K562 (cell line): Measurements from ENCODE around the gene GTPBP2. TPM values are rescaled to one million over a fixed set of nuclear protein-coding genes. Genes with fewer than 3 reads are reported as not detected.

ENCODE experiments used
- ATAC-seq: fragments of 200-7000 bp; cut with Tn5 transposase; 3 replicates; pipeline ENCODE4 v1.9.1; 2020; ENCODE audit warnings: moderate library complexity
- BruUV-seq: library from RNA; stranded (reverse); fragments of 400-500 nt; replicated peaks from 2 replicates; lab custom pipeline; 2021; lab: Mats Ljungman, UMichigan
- CTCF ChIA-PET: fragments of 300-600 bp; formaldehyde crosslinking; extraction: SDS; loops from one replicate; lab custom pipeline; 2021; ENCODE audit warnings: low intra/inter-chr PET ratio; lab: Yijun Ruan, JAX
- POLR2A ChIA-PET: fragments of 300-600, 350-650 bp; sonication (Branson Sonifier 250); formaldehyde crosslinking; extraction: SDS; loops from one replicate; lab custom pipeline; 2021; ENCODE audit warnings: antibody characterized with exemption, inconsistent platforms; lab: Yijun Ruan, JAX
- DNase-seq, 4 experiments: peaks; one replicate each; pipeline versions ENCODE4 v3.0.0 to v3.0.0-alpha.2; 2011 to 2018; ENCODE audit warnings: low spot score in 3 of 4, mixed read lengths in 3 of 4; ENCODE audit errors: extremely low read depth in 1 of 4
- FAIRE-seq: peaks from 2 replicates; lab custom pipeline; 2011; peaks lifted over from hg19 to GRCh38; lab: Jason Lieb, UNC
- H2AFZ ChIP-seq: 2 replicates; pipeline ENCODE4 v1.6.0; 2011; ENCODE audit warnings: low read depth, low read length, control low read depth, inconsistent platforms
- H3K27ac ChIP-seq: fragments of 200-600 bp; 3 replicates; pipeline ENCODE4 v1.8.0; 2011; ENCODE audit warnings: low read depth, mild to moderate bottlenecking, control low read depth, inconsistent platforms, low read length, moderate library complexity, mixed read lengths; ENCODE audit errors: extremely low read depth
- H3K27me3 ChIP-seq, 2 experiments: fragments of 300-600 bp in 1 of 2; 2 replicates in 1 of 2; 3 replicates in 1 of 2; pipeline versions ENCODE4 v1.6.0 to v1.8.0; 2011; ENCODE audit warnings: inconsistent platforms in 2 of 2, low read length in 2 of 2, mild to moderate bottlenecking in 1 of 2, mixed read lengths in 1 of 2, moderate library complexity in 1 of 2; ENCODE audit not compliant: control insufficient read depth in 2 of 2, insufficient read depth in 2 of 2
- H3K36me3 ChIP-seq: fragments of 300-600 bp; 3 replicates; pipeline ENCODE4 v1.8.0; 2011; ENCODE audit warnings: mild to moderate bottlenecking, low read length, inconsistent platforms; ENCODE audit not compliant: control insufficient read depth, insufficient read depth
- H3K4me1 ChIP-seq, 2 experiments: fragments of 200-600 bp in 1 of 2; replicated peaks in 1 of 2; 2 replicates in 1 of 2; 3 replicates in 1 of 2; pipeline versions ENCODE4 v1.5.1 to v1.8.0; 2011; ENCODE audit warnings: inconsistent platforms in 2 of 2, low read length in 2 of 2, mild to moderate bottlenecking in 1 of 2, mixed read lengths in 1 of 2, moderate library complexity in 1 of 2; ENCODE audit not compliant: control insufficient read depth in 2 of 2, insufficient read depth in 2 of 2
- H3K4me2 ChIP-seq: 2 replicates; pipeline ENCODE4 v1.6.1; 2011; ENCODE audit warnings: low read length, control low read depth, inconsistent platforms, mixed read lengths; ENCODE audit not compliant: insufficient read depth
- H3K4me3 ChIP-seq: fragments of 200-600 bp; sonication (generic), shearing (Covaris generic); 2 replicates; pipeline ENCODE4 v1.5.1; 2016; ENCODE audit warnings: control low read depth, inconsistent platforms
- H3K79me2 ChIP-seq: fragments of 200-600 bp; 3 replicates; pipeline ENCODE4 v1.8.0; 2011; ENCODE audit warnings: low read length, inconsistent platforms; ENCODE audit not compliant: control insufficient read depth, insufficient read depth
- H3K9ac ChIP-seq, 2 experiments: 2 replicates each; pipeline versions ENCODE4 v1.6.0 to v1.6.1; 2011; ENCODE audit warnings: low read depth in 2 of 2, low read length in 2 of 2, control low read depth in 1 of 2, inconsistent platforms in 1 of 2, mild to moderate bottlenecking in 1 of 2, mixed read lengths in 1 of 2; ENCODE audit not compliant: insufficient read depth in 1 of 2
- H3K9me1 ChIP-seq: one replicate; pipeline ENCODE4 v1.6.0; 2011; ENCODE audit warnings: inconsistent platforms, mild to moderate bottlenecking, low read length, moderate library complexity; ENCODE audit not compliant: control insufficient read depth, insufficient read depth
- H3K9me3 ChIP-seq: replicated peaks from 2 replicates; pipeline ENCODE4 v1.5.1; 2011; ENCODE audit warnings: low read depth, low read length, inconsistent platforms; ENCODE audit not compliant: control insufficient read depth, insufficient read depth
- H4K20me1 ChIP-seq: replicated peaks from 2 replicates; pipeline ENCODE4 v1.6.1; 2011; ENCODE audit warnings: low read length, inconsistent platforms, mixed read lengths; ENCODE audit not compliant: control insufficient read depth, insufficient read depth
- ARID2 ChIP-seq: fragments of 450-650 bp; IDR thresholded peaks from 2 replicates; pipeline ENCODE4 v1.6.1; 2017; ENCODE audit warnings: antibody characterized with exemption, mild to moderate bottlenecking
- ATF3 ChIP-seq, 2 experiments: fragments of 450-650 bp in 1 of 2; sonication (generic) in 1 of 2; formaldehyde crosslinking in 1 of 2; IDR thresholded peaks in 1 of 2; conservative IDR thresholded peaks in 1 of 2; 2 replicates each; pipeline versions ENCODE4 v1.6.1 to v1.8.1; 2016 to 2023; ENCODE audit warnings: mild to moderate bottlenecking in 2 of 2, moderate library complexity in 2 of 2, inconsistent platforms in 1 of 2, missing genetic modification reagents in 1 of 2
- CREBBP ChIP-seq: IDR thresholded peaks from one replicate; pipeline ENCODE4 v1.6.1; 2012; ENCODE audit warnings: low read depth, mild to moderate bottlenecking, control low read depth, inconsistent platforms, low read length
- HDAC1 ChIP-seq, 2 experiments: fragments of 450-650 bp; IDR thresholded peaks; 2 replicates each; pipeline ENCODE4 v1.6.1; 2016 to 2017; ENCODE audit warnings: inconsistent platforms in 1 of 2, mild to moderate bottlenecking in 1 of 2, moderate library complexity in 1 of 2
- HMGXB4 ChIP-seq: sonication (generic); formaldehyde crosslinking; IDR thresholded peaks from 2 replicates; pipeline ENCODE4 v1.8.1; 2023; ENCODE audit warnings: mild to moderate bottlenecking, missing genetic modification reagents
- HNRNPLL ChIP-seq: fragments of 200-400 bp; formaldehyde crosslinking; IDR thresholded peaks from 2 replicates; pipeline ENCODE4 v1.6.1; 2017; ENCODE audit warnings: low read length, low read depth, mild to moderate bottlenecking; ENCODE audit not compliant: poor library complexity, severe bottlenecking
- HOMEZ ChIP-seq: fragments of 250-450 bp; sonication (Bioruptor Pico); IDR thresholded peaks from 2 replicates; pipeline ENCODE4 v1.4.0; 2020; ENCODE audit warnings: mild to moderate bottlenecking, moderate library complexity
- IRF9 ChIP-seq: fragments of 450-650 bp; IDR thresholded peaks from 2 replicates; pipeline ENCODE4 v1.6.1; 2016; ENCODE audit warnings: missing biosample characterization, missing genetic modification characterization
- NCOA2 ChIP-seq, 2 experiments: fragments of 450-650 bp; IDR thresholded peaks; 2 replicates each; pipeline ENCODE4 v1.6.1; 2018; ENCODE audit warnings: mild to moderate bottlenecking in 2 of 2, moderate library complexity in 1 of 2; ENCODE audit not compliant: partially characterized antibody in 2 of 2
- NR0B1 ChIP-seq: fragments of 450-650 bp; IDR thresholded peaks from one replicate; pipeline ENCODE4 v1.6.1; 2018; ENCODE audit warnings: mild to moderate bottlenecking, moderate library complexity; ENCODE audit not compliant: partially characterized antibody
- SMARCA4 ChIP-seq: fragments of 450-650 bp; IDR thresholded peaks from 2 replicates; pipeline ENCODE4 v1.6.1; 2016
- THAP7 ChIP-seq: fragments of 250-450 bp; sonication (Bioruptor Pico); IDR thresholded peaks from 2 replicates; pipeline ENCODE4 v1.5.0; 2021
- TRIM24 ChIP-seq, 2 experiments: fragments of 450-650 bp; IDR thresholded peaks; 2 replicates each; pipeline ENCODE4 v1.6.1; 2016
- ZNF165 ChIP-seq: fragments of 250-450 bp; sonication (Bioruptor Pico); IDR thresholded peaks from 2 replicates; pipeline ENCODE4 v1.4.0; 2020; ENCODE audit warnings: borderline replicate concordance
- WGBS: fragments of 100-300 bp; shearing (Covaris generic); methylation state at CpG from one replicate; pipeline ENCODE4 v1.1.6; 2016; ENCODE audit warnings: low coverage, mixed read lengths; ENCODE audit not compliant: insufficient coverage; ENCODE audit errors: missing lambda C conversion rate; 5-methylcytosine and 5-hydroxymethylcytosine counted together
- in situ Hi-C: fragments of 300-500 bp; cut with MboI; formaldehyde crosslinking; loops from 4 replicates; pipeline ENCODE4 v1.15.0; 2018; ENCODE audit warnings: inconsistent platforms, mixed read lengths
- intact Hi-C: fragments of 100-400 bp; cut with micrococcal nuclease; formaldehyde crosslinking; loops from 2 replicates; pipeline ENCODE4 v1.14.2; 2022
- polyA plus RNA-seq, 8 experiments: library from polyadenylated mRNA; depleted of rRNA in 4 of 8; stranded (reverse) in 5 of 8; unstranded in 3 of 8; fragments of >200 nt; fragmentation: Nextera tagmentation in 2 of 8; fragmentation: Illumina TruSeq in 1 of 8; extraction: Ambion mirVana in 2 of 8; extraction: Trizol in 1 of 8; gene quantifications; 2 replicates each; pipeline versions ENCODE4 v1.2.1 to v1.2.3, GENCODE V29; 2011 to 2014; ENCODE audit warnings: inconsistent platforms in 1 of 8, missing spikeins in 1 of 8
- total RNA-seq, 7 experiments: library from RNA; depleted of rRNA in 6 of 7; stranded (reverse); fragments of >200 nt in 6 of 7; fragmentation: Illumina TruSeq in 2 of 7; extraction: Trizol in 2 of 7; gene quantifications; 2 replicates each; pipeline versions ENCODE4 v1.2.1 to v1.2.3, GENCODE V29; 2011 to 2021; ENCODE audit warnings: low replicate concordance in 1 of 7

The GTPBP2 gene
- total and polyA plus RNA-seq, 9 of the 15 experiments (the other 6 are each of a cell fraction or from before 2014, with no cell fraction given), result 48.4 to 196 (median 111) TPM

GRCh38 chr6:43600595-43600994 is 28.5 kb downstream of the GTPBP2 start:
- Histone ChIP-seq H2AFZ (no peak overlapping the region), H3K9me3 (no peaks in the 10 kb centered on the region), H4K20me1 (no peaks in the 10 kb centered on the region), H3K36me3 (peaks cover 73% of the 10 kb centered on the region), H3K9me1 (no peaks in the 10 kb centered on the region), H3K27ac (no peak overlapping the region), H3K4me1 (no peaks in the 10 kb centered on the region), H3K79me2 (no peaks in the 10 kb centered on the region), H3K4me3 (no peak overlapping the region), H3K27me3 (no peaks in the 10 kb centered on the region), H3K9ac (no peak overlapping the region), H3K4me2 (no peak overlapping the region)
- no peak for ATAC-seq
- FAIRE-seq, result no peak
- ChIA-PET POLR2A (interaction anchor here (2.1 kb wide), 1 partner anchor 19 kb away, joined by 6 read pairs; no protein-coding TSS in a partner anchor), CTCF (no interaction called here)
- in situ Hi-C loops (no loop called here), intact Hi-C loops (no loop called here)
- 98% methylated on average over 2 of the region's 2 CpGs for WGBS
- BruUV-seq, result no TSS peak
- no peak for DNase-seq
- no peak for TF ChIP-seq CREBBP
- TF ChIP-seq ATF3 (IDR thresholded peaks at IDR 0.05), result peak; percentile 48; the same call in 1 of the 2 replicates
- TF ChIP-seq ATF3 (CRISPR knock-in tag; conservative IDR thresholded peaks at IDR 0.05), result no peak
- TF ChIP-seq SMARCA4, result no peak
- TF ChIP-seq HNRNPLL, result no peak
- no peak for TF ChIP-seq THAP7
- TF ChIP-seq HDAC1 (IDR thresholded peaks at IDR 0.05), result no peak
- TF ChIP-seq ARID2, result no peak
- no peak for TF ChIP-seq HMGXB4
- no peak for TF ChIP-seq NCOA2 (IDR thresholded peaks at IDR 0.05; ENCODE audit: partially characterized antibody in 2 of 2)
- no peak for TF ChIP-seq NR0B1
- TF ChIP-seq HOMEZ, result no peak
- no peak for TF ChIP-seq ZNF165
- TF ChIP-seq TRIM24 (IDR thresholded peaks at IDR 0.05), result no peak
- TF ChIP-seq IRF9 (tag), result 0 out of 2 replicates have a peak, but pooled peaks have one; percentile 13
